ENCODE results near the gene PLCD1. TPM values are rescaled to one million over a fixed set of nuclear protein-coding genes. Genes with fewer than 3 reads are reported as not detected.

Gene PLCD1
- total and polyA plus RNA-seq, 2 of the 8 experiments (the other 6 are each of a cell fraction or from before 2014, with no cell fraction given), result 15.3 to 19.2 TPM

- TF ChIP-seq CTBP2 (IDR thresholded peaks at IDR 0.05; ENCODE audit: borderline replicate concordance, insufficient read depth, insufficient read length, low read length), result no peak
- no peak for TF ChIP-seq KDM5A (IDR thresholded peaks at IDR 0.05; ENCODE audit: low read length)
- no peak for TF ChIP-seq POLR2A (IDR thresholded peaks at IDR 0.05; ENCODE audit: control extremely low read depth in 1 of 2, low read depth in 2 of 2, low read length in 2 of 2)
- no peak for TF ChIP-seq SP4 (IDR thresholded peaks at IDR 0.05; ENCODE audit: low read length)
- no peak for TF ChIP-seq BACH1 (IDR thresholded peaks at IDR 0.05; ENCODE audit: low read length)
- no peak for TF ChIP-seq NANOG (IDR thresholded peaks at IDR 0.05; ENCODE audit: insufficient read depth, low read depth, low read length, poor library complexity, severe bottlenecking)
- TF ChIP-seq RXRA (IDR thresholded peaks at IDR 0.05; ENCODE audit: insufficient read depth, low read depth, low read length), result no peak
- TF ChIP-seq PHF8 (conservative IDR thresholded peaks at IDR 0.05; ENCODE audit: low read depth, low read length), result no peak
- no peak for TF ChIP-seq RAD21 (IDR thresholded peaks at IDR 0.05 in 1 of 2, conservative IDR thresholded peaks at IDR 0.05 in 1 of 2; ENCODE audit: low read depth in 2 of 2, low read length in 2 of 2)
- H2BK120ac ChIP-seq (replicated peaks; ENCODE audit: low read depth, low read length), result no peak overlapping the region
- no peak overlapping the region for H3K4me2 ChIP-seq (ENCODE audit: insufficient read depth in 1 of 2, low read depth in 2 of 2, low read length in 2 of 2)
- no peak overlapping the region for H2AFZ ChIP-seq (ENCODE audit: low read length)
- H3K14ac ChIP-seq (ENCODE audit: insufficient read length), result no peak overlapping the region
- no peak overlapping the region for H3K4me3 ChIP-seq (ENCODE audit: extremely low read depth in 1 of 4, insufficient read depth in 2 of 4, low read depth in 3 of 4, low read length in 4 of 4)
- H3K4ac ChIP-seq (replicated peaks; ENCODE audit: insufficient read length, low read depth, low read length), result no peak overlapping the region
- no peak overlapping the region for H2BK5ac ChIP-seq (ENCODE audit: low read depth, low read length)
- H3K56ac ChIP-seq (replicated peaks; ENCODE audit: insufficient read length, low read depth, low read length), result no peak overlapping the region
- H2AK5ac ChIP-seq (ENCODE audit: low read depth, low read length), result no peak overlapping the region
- no peak for FAIRE-seq
- H4K8ac ChIP-seq (ENCODE audit: extremely low read depth, insufficient read depth, low read length), result no peak overlapping the region
- H4K91ac ChIP-seq (replicated peaks; ENCODE audit: insufficient read length, low read length), result no peak overlapping the region
- H4K20me1 ChIP-seq (replicated peaks in 1 of 2; ENCODE audit: control insufficient read depth in 1 of 2, insufficient read depth in 2 of 2, low read length in 2 of 2), result peaks cover 9% of the 10 kb centered on the region in 2 experiments
- peaks cover 1 to 18% (median 15%) of the 10 kb centered on the region in 4 experiments for H3K27me3 ChIP-seq (replicated peaks in 1 of 4; ENCODE audit: control insufficient read depth in 3 of 4, extremely low read depth in 1 of 4, insufficient read depth in 3 of 4, low read length in 3 of 4)
- POLR2A ChIA-PET (ENCODE audit: partially characterized antibody), result no interaction called here
- no peak overlapping the region for H3K9ac ChIP-seq (replicated peaks in 1 of 4; ENCODE audit: extremely low read depth in 1 of 4, low read depth in 3 of 4, low read length in 3 of 4)
- no peak overlapping the region for H3K27ac ChIP-seq (ENCODE audit: low read depth, low read length)
- H3K23me2 ChIP-seq (ENCODE audit: low read depth, low read length), result peaks cover 6% of the 10 kb centered on the region; the same call in 1 of the 2 replicates
- H2BK15ac ChIP-seq (ENCODE audit: low read length), result no peak overlapping the region
- H3K36me3 ChIP-seq (ENCODE audit: control insufficient read depth in 2 of 4, insufficient read depth in 4 of 4, low read length in 3 of 4), result no peaks in the 10 kb centered on the region
- no peaks in the 10 kb centered on the region for H3K9me3 ChIP-seq (ENCODE audit: insufficient read depth in 2 of 2, low read depth in 1 of 2, low read length in 1 of 2)
- no peak overlapping the region for H4K5ac ChIP-seq (ENCODE audit: insufficient read length, low read depth, low read length)
- no peaks in the 10 kb centered on the region for H3K79me2 ChIP-seq (ENCODE audit: control insufficient read depth in 1 of 2, insufficient read depth in 2 of 2, low read length in 2 of 2)
- DNase-seq (ENCODE audit: low read depth in 1 of 2, low spot score in 2 of 2), result no peak
- H3K79me1 ChIP-seq (ENCODE audit: low read depth, low read length), result no peaks in the 10 kb centered on the region; the same call in 1 of the 2 replicates
- no peak overlapping the region for H2BK20ac ChIP-seq (ENCODE audit: low read length)
- H2BK12ac ChIP-seq (ENCODE audit: low read depth, low read length), result no peak overlapping the region
- CTCF ChIA-PET (ENCODE audit: partially characterized antibody), result interaction anchor here (0.8 to 4.3 kb wide), 7 partner anchors 13 to 166 kb away, joined by 3 to 54 read pairs (median 4); no protein-coding TSS in a partner anchor
- H3K23ac ChIP-seq (ENCODE audit: insufficient read length), result no peak overlapping the region
- H3K4me1 ChIP-seq (replicated peaks in 1 of 4; ENCODE audit: control insufficient read depth in 3 of 4, insufficient read depth in 4 of 4, low read length in 3 of 4), result peaks cover 0 to 6% (median 2%) of the 10 kb centered on the region in 4 experiments; a peak in 4 of 7 replicates
- H3K18ac ChIP-seq (ENCODE audit: extremely low read depth, low read length), result no peak overlapping the region
- no CpG with 5 or more reads among the region's 3 CpGs for WGBS, 2 experiments (ENCODE audit: extremely low coverage in 1 of 2, insufficient coverage in 1 of 2, insufficient read length in 1 of 2, insufficient replicate concordance in 2 of 2, low coverage in 1 of 2, low lambda C conversion rate in 2 of 2, missing lambda C conversion rate in 1 of 2)
These were observed 7.1 kb downstream of the PLCD1 start for GRCh38 chr3:38022301-38022700.
